ENCODE results near the gene ZNF398. TPM values are rescaled to one million over a fixed set of nuclear protein-coding genes. Genes with fewer than 3 reads are reported as not detected.

Gene ZNF398
- total RNA-seq, 1 experiment from 2014 or later: 62.1 TPM

GRCh38 chr7:149133028-149133710, 14.1 kb upstream of the ZNF398 start:
- Histone ChIP-seq H3K79me1 (ENCODE audit: insufficient read depth, low read depth, low read length, poor library complexity, severe bottlenecking) (no peaks in the 10 kb centered on the region), H2BK12ac (ENCODE audit: insufficient read length, low read depth, low read length) (no peak overlapping the region), H2BK20ac (ENCODE audit: low read depth, low read length, poor library complexity, severe bottlenecking) (no peak overlapping the region), H3K27me3 (ENCODE audit: insufficient read depth, low read length) (no peaks in the 10 kb centered on the region), H3T11ph (ENCODE audit: low read length) (no peak overlapping the region), H4K91ac (ENCODE audit: insufficient read length, low read depth, low read length) (no peak overlapping the region), H4K20me1 (ENCODE audit: control insufficient read depth, insufficient read depth, insufficient read length) (no peaks in the 10 kb centered on the region), H3K23ac (ENCODE audit: insufficient read length, low read depth, low read length) (no peak overlapping the region), H3K4me1 (ENCODE audit: insufficient read depth, low read length) (no peaks in the 10 kb centered on the region; the same call in 1 of the 2 replicates), H3K23me2 (ENCODE audit: insufficient read length, low read depth, low read length, poor library complexity, severe bottlenecking) (no peaks in the 10 kb centered on the region), H2BK5ac (ENCODE audit: insufficient read length, low read length) (no peak overlapping the region), H4K8ac (replicated peaks; ENCODE audit: insufficient read length, low read depth, low read length) (no peak overlapping the region), H3K79me2 (ENCODE audit: insufficient read depth, low read length) (no peaks in the 10 kb centered on the region), H4K5ac (ENCODE audit: insufficient read length, low read depth, low read length) (no peak overlapping the region), H2BK120ac (ENCODE audit: low read depth, low read length, poor library complexity, severe bottlenecking) (no peak overlapping the region), H3K18ac (ENCODE audit: insufficient read length, low read depth, low read length) (no peak overlapping the region), H2AK5ac (ENCODE audit: insufficient read length, low read length) (no peak overlapping the region), H2BK15ac (ENCODE audit: low read depth, low read length) (no peak overlapping the region), H2AFZ (ENCODE audit: low read length) (no peak overlapping the region), H3K56ac (ENCODE audit: insufficient read length, low read depth, low read length) (no peak overlapping the region), H3K27ac (ENCODE audit: insufficient read length, low read depth, low read length) (no peak overlapping the region), H3K4ac (ENCODE audit: low read depth, low read length) (no peak overlapping the region), H3K9ac (ENCODE audit: extremely low read depth, insufficient read length, low read length) (no peak overlapping the region), H3K4me2 (ENCODE audit: insufficient read depth, insufficient read length, low read length) (no peak overlapping the region), H3K14ac (ENCODE audit: insufficient read depth, low read length) (no peak overlapping the region), H3K9me3 (ENCODE audit: control insufficient read depth, low read depth, low read length) (peaks cover 16% of the 10 kb centered on the region)
- no CpG with 5 or more reads among the region's 2 CpGs for WGBS (ENCODE audit: extremely low coverage, insufficient read length, low lambda C conversion rate)
- Mint-ChIP-seq H3K36me3 (ENCODE audit: insufficient read depth in 1 of 3, low read depth in 3 of 3) (peaks cover 32 to 42% (median 40%) of the 10 kb centered on the region in 3 experiments), H3K4me3 (no peak overlapping the region), H3K27ac (no peak overlapping the region; a peak in 1 of 7 replicates), H3K27me3 (ENCODE audit: low read depth) (no peaks in the 10 kb centered on the region), H3K9me3 (peaks cover 12 to 14% of the 10 kb centered on the region in 2 experiments), H3K4me1 (peaks cover 4 to 7% of the 10 kb centered on the region in 2 experiments)
- DNase-seq: no peak
- TF ChIP-seq, protein P1, sequence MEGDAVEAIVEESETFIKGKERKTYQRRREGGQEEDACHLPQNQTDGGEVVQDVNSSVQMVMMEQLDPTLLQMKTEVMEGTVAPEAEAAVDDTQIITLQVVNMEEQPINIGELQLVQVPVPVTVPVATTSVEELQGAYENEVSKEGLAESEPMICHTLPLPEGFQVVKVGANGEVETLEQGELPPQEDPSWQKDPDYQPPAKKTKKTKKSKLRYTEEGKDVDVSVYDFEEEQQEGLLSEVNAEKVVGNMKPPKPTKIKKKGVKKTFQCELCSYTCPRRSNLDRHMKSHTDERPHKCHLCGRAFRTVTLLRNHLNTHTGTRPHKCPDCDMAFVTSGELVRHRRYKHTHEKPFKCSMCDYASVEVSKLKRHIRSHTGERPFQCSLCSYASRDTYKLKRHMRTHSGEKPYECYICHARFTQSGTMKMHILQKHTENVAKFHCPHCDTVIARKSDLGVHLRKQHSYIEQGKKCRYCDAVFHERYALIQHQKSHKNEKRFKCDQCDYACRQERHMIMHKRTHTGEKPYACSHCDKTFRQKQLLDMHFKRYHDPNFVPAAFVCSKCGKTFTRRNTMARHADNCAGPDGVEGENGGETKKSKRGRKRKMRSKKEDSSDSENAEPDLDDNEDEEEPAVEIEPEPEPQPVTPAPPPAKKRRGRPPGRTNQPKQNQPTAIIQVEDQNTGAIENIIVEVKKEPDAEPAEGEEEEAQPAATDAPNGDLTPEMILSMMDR (conservative IDR thresholded peaks at IDR 0.05): no peak

Data from H9 (cell line).